WTC11 (cell line): Measurements from ENCODE around the gene FANCC. TPM values are rescaled to one million over a fixed set of nuclear protein-coding genes. Genes with fewer than 3 reads are reported as not detected.

Experiments
- ATAC-seq: fragments of 200-7000 bp; cut with Tn5 transposase; 2 replicates; pipeline ENCODE4 v1.10.0; 2021; ENCODE audit warnings: mild to moderate bottlenecking, moderate library complexity
- CTCF ChIA-PET: fragments of 300-600 bp; sonication (Branson Sonifier 250); formaldehyde crosslinking; loops from one replicate; lab custom pipeline; 2021; ENCODE audit warnings: antibody characterized with exemption; lab: Charles Lee
- POLR2A ChIA-PET: fragments of 350-600 bp; sonication (Branson Sonifier 250); formaldehyde crosslinking; loops from one replicate; lab custom pipeline; 2021; ENCODE audit warnings: antibody characterized with exemption; lab: Charles Lee
- DNase-seq: peaks from one replicate; pipeline ENCODE4 v3.0.0; 2021; ENCODE audit warnings: low spot score
- H3K27ac Mint-ChIP-seq: 2 replicates; pipeline ENCODE4 v1.8.0; 2021; ENCODE audit warnings: mixed read lengths
- H3K27me3 Mint-ChIP-seq: 2 replicates; pipeline ENCODE4 v1.8.0; 2021; ENCODE audit warnings: low read depth, mild to moderate bottlenecking, moderate library complexity, mixed read lengths
- H3K36me3 Mint-ChIP-seq: 2 replicates; pipeline ENCODE4 v1.8.0; 2021; ENCODE audit warnings: mixed read lengths
- H3K4me1 Mint-ChIP-seq: 2 replicates; pipeline ENCODE4 v1.8.0; 2022; ENCODE audit warnings: mixed read lengths
- H3K4me3 Mint-ChIP-seq: 2 replicates; pipeline ENCODE4 v1.8.0; 2021; ENCODE audit warnings: mild to moderate bottlenecking, moderate library complexity, mixed read lengths
- H3K9me3 Mint-ChIP-seq: 2 replicates; pipeline ENCODE4 v1.8.0; 2021; ENCODE audit warnings: mixed read lengths
- AFF4 ChIP-seq: sonication (generic); formaldehyde crosslinking; IDR thresholded peaks from 2 replicates; pipeline ENCODE4 v1.8.1; 2023; ENCODE audit warnings: mild to moderate bottlenecking, missing genetic modification reagents, borderline replicate concordance
- ATF1 ChIP-seq: sonication (generic); formaldehyde crosslinking; IDR thresholded peaks from 2 replicates; pipeline ENCODE4 v1.8.1; 2023; ENCODE audit warnings: mild to moderate bottlenecking, moderate library complexity, missing genetic modification reagents
- ATF2 ChIP-seq: sonication (generic); formaldehyde crosslinking; IDR thresholded peaks from 2 replicates; pipeline ENCODE4 v1.8.1; 2022; ENCODE audit warnings: low read depth, missing genetic modification reagents, borderline replicate concordance
- ETV6 ChIP-seq: sonication (generic); formaldehyde crosslinking; IDR thresholded peaks from 2 replicates; pipeline ENCODE4 v1.8.1; 2022; ENCODE audit warnings: mild to moderate bottlenecking, missing genetic modification reagents
- FOXP1 ChIP-seq: sonication (generic); formaldehyde crosslinking; IDR thresholded peaks from 2 replicates; pipeline ENCODE4 v1.8.0; 2022; ENCODE audit warnings: missing genetic modification reagents, mild to moderate bottlenecking, moderate library complexity, borderline replicate concordance
- GTF2I ChIP-seq: fragments of 250-450 bp; sonication (Bioruptor Pico); conservative IDR thresholded peaks from 2 replicates; pipeline ENCODE4 v1.4.0; 2021; ENCODE audit warnings: mild to moderate bottlenecking
- IRF1 ChIP-seq: sonication (generic); formaldehyde crosslinking; IDR thresholded peaks from 2 replicates; pipeline ENCODE4 v1.8.0; 2023; ENCODE audit warnings: missing genetic modification reagents
- JUN ChIP-seq: sonication (generic); formaldehyde crosslinking; IDR thresholded peaks from 2 replicates; pipeline ENCODE4 v1.8.0; 2023; ENCODE audit warnings: mild to moderate bottlenecking, missing genetic modification reagents
- NFE2L1 ChIP-seq: sonication (generic); formaldehyde crosslinking; IDR thresholded peaks from 2 replicates; pipeline ENCODE4 v1.8.1; 2023; ENCODE audit warnings: missing genetic modification reagents
- OVOL2 ChIP-seq: fragments of 250-450 bp; sonication (Bioruptor Pico); IDR thresholded peaks from 2 replicates; pipeline ENCODE4 v1.9.0; 2021; ENCODE audit warnings: mild to moderate bottlenecking, borderline replicate concordance
- SOX15 ChIP-seq: fragments of 250-450 bp; sonication (Bioruptor Pico); IDR thresholded peaks from 2 replicates; pipeline ENCODE4 v1.9.0; 2021; ENCODE audit warnings: mild to moderate bottlenecking
- SP1 ChIP-seq: sonication (generic); formaldehyde crosslinking; conservative IDR thresholded peaks from 2 replicates; pipeline ENCODE4 v1.8.1; 2022; ENCODE audit warnings: missing genetic modification reagents
- TP53 ChIP-seq: sonication (generic); formaldehyde crosslinking; IDR thresholded peaks from 2 replicates; pipeline ENCODE4 v1.8.1; 2023; ENCODE audit warnings: mild to moderate bottlenecking, missing genetic modification reagents
- ZNF423 ChIP-seq: fragments of 250-450 bp; sonication (Bioruptor Pico); IDR thresholded peaks from 2 replicates; pipeline ENCODE4 v2.1.2; 2022; ENCODE audit warnings: mild to moderate bottlenecking, moderate library complexity
- ZNF512 ChIP-seq: sonication (generic); formaldehyde crosslinking; IDR thresholded peaks from 2 replicates; pipeline ENCODE4 v1.8.1; 2022; ENCODE audit warnings: missing genetic modification reagents, borderline replicate concordance
- ZNF671 ChIP-seq: fragments of 250-450 bp; sonication (Bioruptor Pico); IDR thresholded peaks from 2 replicates; pipeline ENCODE4 v1.8.0; 2021; ENCODE audit warnings: mild to moderate bottlenecking
- total RNA-seq: library from RNA; stranded (reverse); gene quantifications from 3 replicates; pipeline ENCODE4 v1.2.3, GENCODE V29; 2021
- TF ChIP-seq, protein P1 (sequence below): sonication (generic); formaldehyde crosslinking; IDR thresholded peaks from 2 replicates; pipeline ENCODE4 v1.8.0; 2023; ENCODE audit warnings: missing genetic modification reagents, mild to moderate bottlenecking, borderline replicate concordance
- TF ChIP-seq, protein P2 (sequence below): sonication (generic); formaldehyde crosslinking; IDR thresholded peaks from 2 replicates; pipeline ENCODE4 v1.8.1; 2022; ENCODE audit warnings: mild to moderate bottlenecking, missing genetic modification reagents, moderate library complexity, borderline replicate concordance
- TF ChIP-seq, protein P3 (sequence below): sonication (generic); formaldehyde crosslinking; IDR thresholded peaks from 2 replicates; pipeline ENCODE4 v1.8.0; 2022; ENCODE audit warnings: mild to moderate bottlenecking, missing genetic modification reagents
- TF ChIP-seq, protein P4 (sequence below): sonication (generic); formaldehyde crosslinking; IDR thresholded peaks from 2 replicates; pipeline ENCODE4 v1.8.0; 2022; ENCODE audit warnings: mild to moderate bottlenecking, missing genetic modification reagents

FANCC gene
- total RNA-seq, 1 experiment from 2014 or later: 10.9 TPM

- no peak overlapping the region for H3K27ac Mint-ChIP-seq
- H3K4me1 Mint-ChIP-seq: peaks cover 57% of the 10 kb centered on the region
- H3K4me3 Mint-ChIP-seq: no peak overlapping the region
- ChIA-PET POLR2A (no interaction called here), CTCF (interaction anchor here (0.5 to 1.7 kb wide), 4 partner anchors 9 to 202 kb away, joined by 3 to 12 read pairs (median 6); no protein-coding TSS in a partner anchor)
- no peaks in the 10 kb centered on the region for H3K36me3 Mint-ChIP-seq
- H3K9me3 Mint-ChIP-seq: no peaks in the 10 kb centered on the region
- no peaks in the 10 kb centered on the region for H3K27me3 Mint-ChIP-seq
- DNase-seq (no peak), ATAC-seq (no peak)
- TF ChIP-seq OVOL2 (CRISPR knock-in tag) (no peak), SP1 (CRISPR knock-in tag) (no peak), NFE2L1 (CRISPR knock-in tag) (no peak), ZNF423 (CRISPR knock-in tag) (no peak), ETV6 (no peak), SOX15 (CRISPR knock-in tag) (no peak), TP53 (CRISPR knock-in tag) (no peak), ATF1 (CRISPR knock-in tag) (no peak), AFF4 (CRISPR knock-in tag) (no peak)
- TF ChIP-seq, protein P1, sequence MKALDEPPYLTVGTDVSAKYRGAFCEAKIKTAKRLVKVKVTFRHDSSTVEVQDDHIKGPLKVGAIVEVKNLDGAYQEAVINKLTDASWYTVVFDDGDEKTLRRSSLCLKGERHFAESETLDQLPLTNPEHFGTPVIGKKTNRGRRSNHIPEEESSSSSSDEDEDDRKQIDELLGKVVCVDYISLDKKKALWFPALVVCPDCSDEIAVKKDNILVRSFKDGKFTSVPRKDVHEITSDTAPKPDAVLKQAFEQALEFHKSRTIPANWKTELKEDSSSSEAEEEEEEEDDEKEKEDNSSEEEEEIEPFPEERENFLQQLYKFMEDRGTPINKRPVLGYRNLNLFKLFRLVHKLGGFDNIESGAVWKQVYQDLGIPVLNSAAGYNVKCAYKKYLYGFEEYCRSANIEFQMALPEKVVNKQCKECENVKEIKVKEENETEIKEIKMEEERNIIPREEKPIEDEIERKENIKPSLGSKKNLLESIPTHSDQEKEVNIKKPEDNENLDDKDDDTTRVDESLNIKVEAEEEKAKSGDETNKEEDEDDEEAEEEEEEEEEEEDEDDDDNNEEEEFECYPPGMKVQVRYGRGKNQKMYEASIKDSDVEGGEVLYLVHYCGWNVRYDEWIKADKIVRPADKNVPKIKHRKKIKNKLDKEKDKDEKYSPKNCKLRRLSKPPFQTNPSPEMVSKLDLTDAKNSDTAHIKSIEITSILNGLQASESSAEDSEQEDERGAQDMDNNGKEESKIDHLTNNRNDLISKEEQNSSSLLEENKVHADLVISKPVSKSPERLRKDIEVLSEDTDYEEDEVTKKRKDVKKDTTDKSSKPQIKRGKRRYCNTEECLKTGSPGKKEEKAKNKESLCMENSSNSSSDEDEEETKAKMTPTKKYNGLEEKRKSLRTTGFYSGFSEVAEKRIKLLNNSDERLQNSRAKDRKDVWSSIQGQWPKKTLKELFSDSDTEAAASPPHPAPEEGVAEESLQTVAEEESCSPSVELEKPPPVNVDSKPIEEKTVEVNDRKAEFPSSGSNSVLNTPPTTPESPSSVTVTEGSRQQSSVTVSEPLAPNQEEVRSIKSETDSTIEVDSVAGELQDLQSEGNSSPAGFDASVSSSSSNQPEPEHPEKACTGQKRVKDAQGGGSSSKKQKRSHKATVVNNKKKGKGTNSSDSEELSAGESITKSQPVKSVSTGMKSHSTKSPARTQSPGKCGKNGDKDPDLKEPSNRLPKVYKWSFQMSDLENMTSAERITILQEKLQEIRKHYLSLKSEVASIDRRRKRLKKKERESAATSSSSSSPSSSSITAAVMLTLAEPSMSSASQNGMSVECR (CRISPR knock-in tag): no peak
These were observed 183.0 kb downstream of the FANCC start for GRCh38 chr9:95134457-95134881.

- Mint-ChIP-seq H3K27ac (no peak overlapping the region), H3K4me3 (no peak overlapping the region), H3K9me3 (no peaks in the 10 kb centered on the region), H3K27me3 (no peaks in the 10 kb centered on the region), H3K36me3 (no peaks in the 10 kb centered on the region), H3K4me1 (peaks cover 60% of the 10 kb centered on the region)
- ChIA-PET POLR2A (no interaction called here), CTCF (no interaction called here)
- TF ChIP-seq ATF2 (CRISPR knock-in tag) (no peak), ETV6 (no peak), IRF1 (CRISPR knock-in tag) (no peak), SOX15 (CRISPR knock-in tag) (no peak), JUN (CRISPR knock-in tag) (no peak), FOXP1 (CRISPR knock-in tag) (no peak), ZNF671 (CRISPR knock-in tag) (no peak), ZNF512 (CRISPR knock-in tag) (no peak), GTF2I (CRISPR knock-in tag) (no peak)
- TF ChIP-seq, protein P2, sequence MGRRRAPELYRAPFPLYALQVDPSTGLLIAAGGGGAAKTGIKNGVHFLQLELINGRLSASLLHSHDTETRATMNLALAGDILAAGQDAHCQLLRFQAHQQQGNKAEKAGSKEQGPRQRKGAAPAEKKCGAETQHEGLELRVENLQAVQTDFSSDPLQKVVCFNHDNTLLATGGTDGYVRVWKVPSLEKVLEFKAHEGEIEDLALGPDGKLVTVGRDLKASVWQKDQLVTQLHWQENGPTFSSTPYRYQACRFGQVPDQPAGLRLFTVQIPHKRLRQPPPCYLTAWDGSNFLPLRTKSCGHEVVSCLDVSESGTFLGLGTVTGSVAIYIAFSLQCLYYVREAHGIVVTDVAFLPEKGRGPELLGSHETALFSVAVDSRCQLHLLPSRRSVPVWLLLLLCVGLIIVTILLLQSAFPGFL: no peak
- TF ChIP-seq, protein P3, sequence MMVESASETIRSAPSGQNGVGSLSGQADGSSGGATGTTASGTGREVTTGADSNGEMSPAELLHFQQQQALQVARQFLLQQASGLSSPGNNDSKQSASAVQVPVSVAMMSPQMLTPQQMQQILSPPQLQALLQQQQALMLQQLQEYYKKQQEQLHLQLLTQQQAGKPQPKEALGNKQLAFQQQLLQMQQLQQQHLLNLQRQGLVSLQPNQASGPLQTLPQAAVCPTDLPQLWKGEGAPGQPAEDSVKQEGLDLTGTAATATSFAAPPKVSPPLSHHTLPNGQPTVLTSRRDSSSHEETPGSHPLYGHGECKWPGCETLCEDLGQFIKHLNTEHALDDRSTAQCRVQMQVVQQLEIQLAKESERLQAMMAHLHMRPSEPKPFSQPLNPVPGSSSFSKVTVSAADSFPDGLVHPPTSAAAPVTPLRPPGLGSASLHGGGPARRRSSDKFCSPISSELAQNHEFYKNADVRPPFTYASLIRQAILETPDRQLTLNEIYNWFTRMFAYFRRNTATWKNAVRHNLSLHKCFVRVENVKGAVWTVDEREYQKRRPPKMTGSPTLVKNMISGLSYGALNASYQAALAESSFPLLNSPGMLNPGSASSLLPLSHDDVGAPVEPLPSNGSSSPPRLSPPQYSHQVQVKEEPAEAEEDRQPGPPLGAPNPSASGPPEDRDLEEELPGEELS (CRISPR knock-in tag): no peak
- TF ChIP-seq, protein P4, sequence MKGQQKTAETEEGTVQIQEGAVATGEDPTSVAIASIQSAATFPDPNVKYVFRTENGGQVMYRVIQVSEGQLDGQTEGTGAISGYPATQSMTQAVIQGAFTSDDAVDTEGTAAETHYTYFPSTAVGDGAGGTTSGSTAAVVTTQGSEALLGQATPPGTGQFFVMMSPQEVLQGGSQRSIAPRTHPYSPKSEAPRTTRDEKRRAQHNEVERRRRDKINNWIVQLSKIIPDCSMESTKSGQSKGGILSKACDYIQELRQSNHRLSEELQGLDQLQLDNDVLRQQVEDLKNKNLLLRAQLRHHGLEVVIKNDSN: no peak
- no peak for DNase-seq
- no peak for ATAC-seq
These were observed 184.2 kb downstream of the FANCC start for GRCh38 chr9:95133325-95133705.
